GM20431 (cell line): ENCODE measurements around the gene SCT.

ENCODE experiments used
- in situ Hi-C: fragments of 300-500 bp; cut with MseI, MboI; formaldehyde crosslinking; loops from one replicate; pipeline ENCODE4 v1.15.0; 2020; ENCODE audit warnings: low sequenced_read_pairs; ENCODE audit not compliant: unreplicated experiment

The SCT gene

GRCh38 chr11:623999-624704 lies 2.8 kb downstream of the SCT start:
- in situ Hi-C loops = no loop called here

GRCh38 chr11:623349-623869 lies 3.6 kb downstream of the SCT start:
- in situ Hi-C loops = no loop called here

GRCh38 chr11:621838-622237 lies 5.1 kb downstream of the SCT start:
- in situ Hi-C loops = no loop called here

- in situ Hi-C loops = no loop called here
Observed at GRCh38 chr11:620935-621814, 5.8 kb downstream of the SCT start.

GRCh38 chr11:620201-620600 lies 6.8 kb downstream of the SCT start:
- in situ Hi-C loops = no loop called here

GRCh38 chr11:619628-620050 lies 7.3 kb downstream of the SCT start:
- in situ Hi-C loops = no loop called here

- in situ Hi-C loops = no loop called here
Observed at GRCh38 chr11:618856-619627, 7.9 kb downstream of the SCT start.

GRCh38 chr11:617912-618682 lies 8.9 kb downstream of the SCT start:
- in situ Hi-C loops = no loop called here

GRCh38 chr11:617199-617911 lies 9.6 kb downstream of the SCT start:
- in situ Hi-C loops = no loop called here

GRCh38 chr11:616320-617198 lies 10.4 kb downstream of the SCT start:
- in situ Hi-C loops = no loop called here

- in situ Hi-C loops = no loop called here
Observed at GRCh38 chr11:615504-616319, 11.3 kb downstream of the SCT start, which contains the start of gene IRF7. TSS of gene IRF7 (minus strand) at chr11:615950. CDS start at chr11:615364, 586 bp downstream.

- in situ Hi-C loops = no loop called here
Observed at GRCh38 chr11:614623-615503, 12.1 kb downstream of the SCT start.

GRCh38 chr11:614021-614622 lies 12.9 kb downstream of the SCT start:
- in situ Hi-C loops = no loop called here

- in situ Hi-C loops = no loop called here
Observed at GRCh38 chr11:613369-613968, 13.5 kb downstream of the SCT start.

GRCh38 chr11:612961-613300 lies 14.1 kb downstream of the SCT start:
- in situ Hi-C loops = no loop called here
